Activated naive CD4-positive, alpha-beta T cell treated with anti-CD3 and anti-CD28 coated beads, Interleukin-2, amount 50 U/mL, for 16 hours (primary cell): Measurements from ENCODE around the gene MYO1E.
"Not testable (repeated sequence)": the region's sequence is repeated elsewhere in the genome, so short reads cannot be mapped to it uniquely, and the experiment has no call there.

Experiments used
- DNase-seq: peaks from one replicate; pipeline ENCODE4 v3.0.0-alpha.2; 2020

The MYO1E gene

DNA sequence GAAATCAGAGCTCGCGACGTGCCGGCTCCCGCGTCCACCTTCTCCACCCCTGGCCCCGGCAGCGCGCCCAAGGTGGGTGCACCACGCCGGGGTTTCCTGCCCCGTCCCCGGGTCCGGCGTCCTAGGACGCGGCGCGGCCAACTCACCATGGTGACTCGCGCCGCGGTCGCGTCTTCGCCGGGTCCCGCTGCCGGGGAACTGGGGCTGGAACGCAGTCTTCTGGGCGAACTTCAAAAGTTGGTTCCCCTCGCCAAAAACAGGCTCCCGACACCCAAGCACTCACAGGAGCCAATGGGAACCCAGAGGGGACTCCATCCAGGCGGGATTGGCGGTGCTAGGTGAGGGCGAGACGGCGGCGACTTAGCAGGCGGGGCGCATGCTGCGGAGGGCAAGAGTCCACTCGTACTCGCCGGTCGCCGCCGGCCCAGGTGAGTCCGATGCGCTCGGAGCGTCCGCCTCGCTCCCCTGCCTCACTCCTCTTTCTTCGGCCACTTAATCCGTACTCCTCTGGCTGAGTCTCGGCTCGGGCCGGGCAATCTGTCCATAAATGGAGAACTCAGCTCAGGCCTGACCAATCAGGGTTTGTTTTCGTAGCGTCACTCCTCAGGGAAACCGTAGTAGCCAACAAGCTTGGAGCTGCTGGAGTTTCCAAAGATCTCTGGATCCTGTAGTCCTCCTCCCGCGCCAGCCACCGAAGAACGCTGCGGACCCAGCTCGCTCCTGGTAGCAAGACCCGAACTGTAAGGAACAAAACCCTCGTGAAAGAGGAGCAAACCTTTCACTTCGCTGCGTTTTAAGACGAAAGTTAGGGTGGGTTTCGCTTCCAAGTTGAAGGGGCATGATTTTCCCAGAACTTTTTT lies at the start of gene MYO1E:
Gene MYO1E, minus strand, starts transcription at position 520 of the 860 bp plus-strand sequence. Its CDS starts 371 bp downstream, at position 149.
- no peak for DNase-seq

DNA sequence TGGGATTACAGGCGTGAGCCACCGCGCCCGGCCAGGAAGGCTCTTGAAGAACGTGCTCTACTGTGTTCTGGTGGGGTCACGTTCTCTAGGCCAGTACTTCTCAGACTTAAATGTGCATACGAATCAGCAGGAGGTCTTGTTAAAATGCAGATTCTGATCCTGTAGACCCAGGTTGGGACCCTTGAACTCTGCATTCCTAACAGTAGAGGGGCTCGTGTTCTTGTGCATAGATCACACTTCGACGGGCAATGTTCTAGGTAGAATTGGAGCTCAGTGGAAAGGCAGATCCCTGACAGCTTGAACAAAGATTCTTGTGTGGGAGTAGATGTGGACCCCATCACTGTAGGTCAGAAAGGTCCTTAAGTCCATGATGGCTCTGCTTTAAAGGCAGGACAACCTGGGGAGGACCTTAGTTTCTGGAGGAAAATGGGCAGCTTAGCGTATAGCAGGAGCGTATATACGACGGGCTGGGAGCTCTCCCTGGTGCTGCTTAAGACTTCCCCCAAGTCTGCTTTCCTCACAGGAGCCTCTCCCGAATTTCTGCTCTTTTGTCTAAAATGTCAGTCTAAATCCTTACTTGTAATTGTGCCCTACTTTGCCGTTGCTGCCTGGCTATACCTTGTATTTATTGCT lies 48.4 kb upstream of the MYO1E start:
- DNase-seq: no peak

- no peak for DNase-seq
Measured at GRCh38 chr15:59420108-59420507, 47.4 kb upstream of the MYO1E start.

- DNase-seq: no peak
Measured at GRCh38 chr15:59419170-59419569, 46.5 kb upstream of the MYO1E start.

- DNase-seq: no peak
Measured at GRCh38 chr15:59416816-59417215, 44.1 kb upstream of the MYO1E start.

DNA sequence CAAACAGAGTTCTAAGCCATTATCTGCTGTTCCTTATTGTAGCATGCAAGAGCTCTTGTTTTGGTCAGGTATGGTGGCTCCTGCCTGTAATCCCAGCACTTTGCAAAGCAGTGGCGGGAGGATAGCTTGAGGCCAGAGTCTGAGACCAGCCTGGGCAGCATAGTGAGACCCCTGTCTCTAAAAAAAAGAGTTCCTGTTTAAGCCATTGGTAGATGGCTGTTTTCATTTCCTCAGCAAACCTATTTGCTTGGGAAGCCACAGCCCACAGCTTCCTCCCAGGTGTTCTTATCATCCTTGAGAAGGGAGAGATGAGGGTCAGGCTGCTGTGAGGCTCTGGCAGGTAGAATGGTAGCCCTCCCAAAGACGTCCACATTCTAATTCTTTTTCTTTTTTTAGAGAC lies 40.9 kb upstream of the MYO1E start:
- DNase-seq: no peak

DNA sequence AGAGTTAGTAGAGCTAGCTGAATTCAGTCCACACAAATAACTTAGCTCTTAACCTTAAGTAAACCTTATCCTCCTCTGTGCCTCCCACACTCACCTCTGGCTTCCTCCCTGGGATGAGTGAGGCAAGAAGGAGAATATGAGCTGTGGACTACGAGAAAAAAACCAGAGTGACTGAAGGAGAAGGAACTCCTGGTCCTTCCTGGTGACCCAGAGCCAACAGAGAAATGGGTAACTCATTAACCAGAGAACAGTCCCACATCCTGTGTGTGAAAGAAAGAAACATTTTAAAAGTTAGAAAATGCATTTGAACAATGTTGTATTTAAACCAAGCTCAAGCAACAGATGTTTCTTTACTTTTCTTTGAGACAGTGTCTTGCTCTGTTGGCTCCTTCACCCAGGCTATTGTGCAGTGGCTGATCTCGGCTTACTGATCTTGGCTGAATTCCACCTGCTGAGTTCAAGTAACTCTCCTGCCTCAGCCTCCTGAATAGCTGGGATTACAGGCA lies 37.8 kb upstream of the MYO1E start:
- no peak for DNase-seq

GRCh38 chr15:59407946-59408345 lies 35.3 kb upstream of the MYO1E start:
- DNase-seq: no peak

DNA sequence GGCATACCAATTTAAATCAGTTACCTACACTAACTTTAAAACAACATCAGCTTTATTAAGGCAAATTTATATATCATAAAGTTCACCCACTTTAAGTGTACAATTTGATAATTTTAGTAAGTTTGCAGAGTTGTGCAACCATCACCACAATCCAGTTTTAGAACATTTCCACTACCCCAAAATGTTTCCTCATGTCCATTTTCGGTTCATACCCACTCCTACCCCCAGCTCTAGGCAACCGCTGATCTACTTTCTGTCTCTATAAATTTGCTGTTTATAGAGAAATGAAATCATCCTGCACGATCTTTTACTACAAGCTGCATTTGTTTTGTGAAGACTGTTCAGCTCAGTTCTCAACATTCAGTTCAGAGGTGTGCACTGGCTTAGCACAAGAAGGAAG lies 33.8 kb upstream of the MYO1E start:
- no peak for DNase-seq

- no peak for DNase-seq
Measured at GRCh38 chr15:59405079-59405478, 32.4 kb upstream of the MYO1E start.

- no peak for DNase-seq
Measured at GRCh38 chr15:59401824-59402569, 29.3 kb upstream of the MYO1E start.

DNA sequence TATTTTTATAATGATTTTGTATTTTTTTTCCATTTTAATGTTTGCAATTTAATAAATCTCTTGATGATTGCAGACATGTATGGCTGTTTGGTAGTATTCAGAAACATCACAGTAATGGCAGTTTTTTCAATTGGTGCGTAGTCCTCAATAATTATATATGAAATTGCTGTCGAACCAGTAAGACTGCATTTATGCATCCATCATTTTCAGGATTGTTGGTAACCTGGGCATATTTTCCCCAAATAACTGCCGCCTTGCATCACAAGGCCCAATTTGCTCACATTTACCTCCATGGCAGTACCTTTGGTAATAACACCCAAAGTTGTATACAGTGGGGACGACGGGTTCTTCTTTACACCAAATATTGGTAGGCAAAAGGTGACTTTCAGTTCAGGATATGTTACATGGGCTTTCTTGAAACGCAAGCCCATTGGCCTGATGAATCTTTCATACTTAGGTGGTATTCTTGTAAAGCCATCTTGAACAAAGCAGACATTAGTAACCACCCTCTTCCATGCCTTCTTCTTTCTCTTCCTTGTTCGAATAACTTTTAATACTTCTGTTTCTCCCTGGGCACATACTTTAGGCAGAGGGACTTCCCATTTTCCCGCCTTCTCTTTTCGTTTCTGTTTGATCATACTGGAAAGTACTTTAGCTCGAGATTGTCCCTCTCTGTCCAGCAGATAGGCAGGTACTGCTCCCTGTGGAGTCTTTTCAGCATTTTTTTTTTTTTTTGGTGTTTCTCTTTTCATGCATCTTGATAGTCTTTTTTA lies 28.6 kb upstream of the MYO1E start:
- DNase-seq: not testable (repeated sequence)

DNA sequence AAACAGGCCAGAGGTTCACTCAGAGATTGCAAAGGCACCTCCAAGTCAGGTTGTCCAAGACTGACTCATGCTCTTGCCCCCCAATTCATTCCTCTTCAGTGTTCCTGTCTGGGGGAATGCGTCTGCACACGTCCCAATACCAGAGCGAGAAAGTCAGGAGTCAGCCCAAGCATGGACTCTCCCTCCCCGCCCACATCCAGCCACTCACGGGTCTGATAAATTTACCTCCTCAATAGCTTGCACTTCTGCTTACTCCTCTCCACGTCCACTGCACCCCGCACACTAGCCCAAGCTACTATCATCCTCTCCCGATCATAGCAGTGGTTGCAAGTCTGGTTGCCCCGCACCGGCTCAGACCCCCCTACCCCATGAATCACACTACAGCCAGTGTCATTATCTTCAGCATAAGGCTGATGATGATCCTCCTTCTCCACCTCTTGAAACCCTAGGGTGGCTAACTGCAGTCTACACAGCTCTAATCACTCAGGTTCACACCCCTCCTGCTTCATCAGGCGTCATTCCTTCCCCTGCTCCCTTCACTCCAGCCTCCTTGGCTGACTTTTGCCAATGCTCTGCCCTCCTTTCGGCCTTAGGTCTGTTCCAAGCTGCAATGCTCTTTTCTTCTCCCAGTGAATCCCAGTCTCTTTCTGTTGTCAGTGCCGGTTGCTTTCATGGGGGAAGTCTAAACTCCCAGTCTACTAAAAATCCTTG lies 27.6 kb upstream of the MYO1E start:
- no peak for DNase-seq

DNA sequence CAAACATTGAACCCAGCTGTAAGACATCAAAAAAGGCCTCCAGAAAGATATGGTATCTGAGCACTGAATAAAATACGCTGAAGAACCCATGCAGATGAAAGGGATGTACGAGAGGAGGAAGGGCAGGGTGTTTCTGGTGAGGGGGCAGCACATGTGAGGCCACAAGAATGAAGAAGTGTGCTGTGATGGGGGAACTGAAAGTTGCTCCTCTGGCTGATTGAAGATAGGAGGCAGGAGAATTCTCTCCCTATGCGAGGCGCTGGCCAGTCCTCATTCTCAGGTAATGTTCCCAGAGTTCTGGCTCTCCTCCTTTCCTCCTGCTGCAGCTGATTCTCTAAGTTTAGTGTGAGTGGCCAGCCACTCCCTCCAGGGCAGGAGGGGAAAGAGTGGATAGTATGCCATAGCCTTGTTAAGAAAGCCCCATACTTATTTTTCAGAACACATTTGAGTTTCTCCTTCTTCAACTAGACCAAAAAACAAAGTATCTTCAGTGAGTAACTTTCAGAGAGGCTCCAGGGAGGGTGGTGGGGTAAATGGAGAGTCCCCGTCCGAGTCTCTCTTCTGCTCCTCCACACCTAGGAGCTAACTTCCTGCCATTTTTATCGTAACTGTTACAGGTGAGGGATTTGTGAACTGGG lies 26.9 kb upstream of the MYO1E start:
- no peak for DNase-seq

DNA sequence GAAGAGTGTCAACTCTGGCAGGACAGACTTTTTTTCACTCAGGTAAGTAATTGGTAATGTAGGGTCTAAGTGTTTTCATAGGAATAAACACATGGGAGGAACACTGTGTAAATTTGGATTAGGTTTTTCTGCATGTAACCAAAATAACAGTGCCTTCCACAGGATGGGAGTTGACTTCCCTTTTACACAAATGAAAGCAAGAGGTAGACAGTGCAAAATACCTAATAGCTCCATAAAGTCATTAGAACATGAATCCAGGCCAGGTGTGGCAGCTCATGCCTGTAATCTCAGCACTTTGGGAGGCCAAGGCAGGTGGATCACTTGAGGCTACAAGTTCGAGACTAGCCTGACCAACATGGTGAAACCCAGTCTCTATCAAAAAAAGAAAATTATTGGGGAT lies 25.5 kb upstream of the MYO1E start:
- DNase-seq: no peak

- no peak for DNase-seq
Measured at GRCh38 chr15:59396679-59397078, 24.0 kb upstream of the MYO1E start.

DNA sequence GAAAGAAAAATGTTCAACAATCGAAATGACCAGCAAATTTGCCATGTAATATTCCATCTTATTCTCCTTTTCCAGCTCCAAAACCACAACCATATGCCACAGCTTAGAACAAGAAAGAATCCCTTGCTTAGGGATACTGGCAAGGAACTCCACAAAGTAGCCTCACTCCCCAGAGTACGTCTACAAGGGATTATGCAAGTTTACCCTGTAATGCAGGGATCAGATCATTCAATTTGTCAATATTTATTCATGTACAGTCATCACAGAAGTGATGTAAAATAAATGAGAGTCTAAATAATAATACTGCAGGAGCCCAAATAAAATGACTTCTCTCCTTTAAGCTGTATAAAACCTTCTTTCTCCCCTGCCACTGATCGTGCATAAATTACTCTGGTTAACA lies 23.5 kb upstream of the MYO1E start:
- no peak for DNase-seq

DNA sequence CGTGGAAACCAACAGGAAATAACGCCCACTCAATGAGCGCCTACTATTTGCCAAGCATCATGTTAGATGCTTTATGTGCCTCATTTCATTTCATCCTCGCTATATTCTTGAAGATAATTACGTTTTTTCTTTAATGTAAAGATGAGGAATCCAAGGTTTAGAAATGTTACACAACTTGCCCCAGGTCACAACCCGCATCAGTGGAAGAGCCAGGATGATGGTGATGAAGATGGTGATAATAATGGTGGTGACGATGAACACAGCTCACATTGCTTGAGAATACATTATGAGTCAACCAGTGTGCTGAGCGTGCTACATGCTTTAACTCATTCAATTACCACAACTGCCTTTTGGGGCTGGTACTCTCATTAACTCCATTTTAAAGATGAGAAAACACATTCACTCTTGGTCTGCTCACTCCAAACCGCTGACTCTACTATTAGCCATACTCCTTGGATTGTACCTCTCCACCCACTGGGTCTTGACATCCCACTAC lies 21.5 kb upstream of the MYO1E start:
- DNase-seq: no peak

GRCh38 chr15:59392299-59392698 lies 19.6 kb upstream of the MYO1E start:
- no peak for DNase-seq

- no peak for DNase-seq
Measured at GRCh38 chr15:59388670-59389069, 16.0 kb upstream of the MYO1E start.

- not testable (repeated sequence) for DNase-seq
Measured at GRCh38 chr15:59387196-59387878, 14.7 kb upstream of the MYO1E start.
